Mesodermal cell (in vitro differentiated cells): ENCODE results near the gene DLGAP1. TPM values are rescaled to one million over a fixed set of nuclear protein-coding genes. Genes with fewer than 3 reads are reported as not detected.
"Not testable (repeated sequence)": the region's sequence is repeated elsewhere in the genome, so short reads cannot be mapped to it uniquely, and the experiment has no call there.

Source experiments
- H3K27ac ChIP-seq: 2 replicates; pipeline ENCODE4 v1.7.0; 2013; ENCODE audit warnings: mild to moderate bottlenecking, low read depth, low read length, moderate library complexity; ENCODE audit not compliant: severe bottlenecking
- H3K36me3 ChIP-seq: 2 replicates; pipeline ENCODE4 v1.7.1; 2013; ENCODE audit warnings: mild to moderate bottlenecking, low read length, moderate library complexity; ENCODE audit not compliant: control insufficient read depth, insufficient read depth
- H3K4me1 ChIP-seq: one replicate; pipeline ENCODE4 v1.7.1; 2013; ENCODE audit warnings: mild to moderate bottlenecking, low read length; ENCODE audit not compliant: insufficient read depth, control insufficient read depth, poor library complexity, severe bottlenecking
- H3K4me3 ChIP-seq: 2 replicates; pipeline ENCODE4 v1.7.0; 2013; ENCODE audit warnings: low read length, control low read depth, mild to moderate bottlenecking; ENCODE audit not compliant: insufficient read depth, poor library complexity, severe bottlenecking; ENCODE audit errors: extremely low read depth
- H3K9me3 ChIP-seq: 2 replicates; pipeline ENCODE4 v1.7.1; 2013; ENCODE audit warnings: mild to moderate bottlenecking, low read length, moderate library complexity; ENCODE audit not compliant: control insufficient read depth
- WGBS, 2 experiments: methylation state at CpG; one replicate each; pipeline ENCODE4 v1.1.5; 2013; ENCODE audit warnings: missing lambda C conversion rate in 2 of 2; ENCODE audit not compliant: insufficient coverage in 2 of 2; 5-methylcytosine and 5-hydroxymethylcytosine counted together
- polyA plus RNA-seq, 2 experiments: library from polyadenylated mRNA; stranded (reverse); fragments of 50-300 nt; gene quantifications; one replicate each; pipeline ENCODE4 v1.2.3, GENCODE V29; 2013

DLGAP1 gene
- polyA plus RNA-seq (2013, experiment 1 of 2): 1.7 TPM
- polyA plus RNA-seq (2013, experiment 2 of 2): 1.5 TPM

DNA sequence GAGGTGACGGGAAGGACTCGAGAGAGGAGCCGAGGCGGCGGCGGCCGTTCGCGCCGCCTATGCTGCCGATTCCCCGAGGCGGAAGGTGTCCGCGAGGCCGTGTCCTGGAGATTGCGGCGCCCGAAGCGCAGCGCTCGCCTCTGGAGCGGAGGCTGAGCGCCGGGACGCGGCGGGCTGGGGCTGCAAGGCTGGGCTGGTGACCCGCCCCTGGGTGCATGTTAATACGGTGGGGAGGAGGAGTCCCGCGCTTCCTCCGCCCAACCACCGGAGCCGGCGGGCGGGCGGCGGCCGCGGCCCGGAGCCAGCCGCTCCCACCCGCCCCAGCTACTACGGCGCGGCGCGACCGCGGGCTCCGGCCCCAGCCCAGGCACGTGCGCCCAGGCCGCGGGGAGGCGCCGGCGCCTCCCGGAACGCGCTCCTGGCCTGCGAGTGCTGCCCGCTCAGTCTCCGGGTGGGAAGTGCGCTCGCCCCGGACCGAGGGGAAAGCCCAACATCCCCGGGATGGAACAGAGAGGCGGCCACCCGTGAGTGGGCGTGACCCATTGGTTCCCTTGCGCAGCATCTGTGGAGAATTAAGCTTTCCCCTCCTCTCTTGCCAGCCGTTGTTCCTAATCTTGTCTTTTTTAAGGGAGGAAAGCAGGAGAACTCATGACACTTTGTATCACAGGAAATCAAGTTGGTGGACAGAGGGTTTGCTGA is at the start of gene DLGAP1:
Gene DLGAP1, minus strand, starts transcription at position 195 of the 699 bp plus-strand sequence.
- Histone ChIP-seq H3K4me1 (no peaks in the 10 kb centered on the region), H3K4me3 (peak within 1 kb of the TSS; percentile 61), H3K9me3 (no peaks in the 10 kb centered on the region), H3K27ac (no peak within 1 kb of the TSS), H3K36me3 (no peaks in the 10 kb centered on the region)
- WGBS, 2 experiments: 1% methylated on average over 26 to 64 of the region's 75 CpGs

DNA sequence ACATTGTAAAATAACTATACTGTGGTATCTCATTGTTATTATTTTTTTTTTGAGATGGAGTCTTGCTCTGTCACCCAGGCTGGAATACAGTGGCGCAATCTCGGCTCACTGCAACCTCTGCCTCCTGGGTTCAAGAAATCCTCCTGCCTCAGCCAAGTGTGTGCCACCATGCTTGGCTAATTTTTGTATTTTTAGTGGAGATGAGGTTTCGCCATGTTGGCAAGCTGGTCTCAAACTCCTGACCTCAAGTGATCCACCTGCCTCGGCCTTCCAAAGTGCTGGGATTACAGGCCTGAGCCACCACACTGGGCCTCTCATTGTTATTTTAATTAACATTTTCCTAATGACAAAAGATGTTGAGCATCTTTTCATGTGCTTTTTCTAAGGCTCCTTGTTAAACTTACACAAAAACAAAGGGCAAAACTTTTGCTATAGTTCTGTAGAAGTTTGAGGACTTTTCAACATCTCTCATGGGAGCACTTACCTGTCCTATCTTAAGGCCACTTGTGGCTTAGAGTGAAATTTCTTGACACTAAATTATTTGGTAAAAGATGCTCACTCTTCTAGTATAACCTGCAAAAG is 39.7 kb upstream of the DLGAP1 start:
- H3K36me3 ChIP-seq, H3K4me1 ChIP-seq, H3K9me3 ChIP-seq, H3K27ac ChIP-seq, H3K4me3 ChIP-seq: not testable (repeated sequence)
- 50 to 90% methylated on average over 2 of the region's 4 CpGs for whole genome bisulfite sequencing, 2 experiments

DNA sequence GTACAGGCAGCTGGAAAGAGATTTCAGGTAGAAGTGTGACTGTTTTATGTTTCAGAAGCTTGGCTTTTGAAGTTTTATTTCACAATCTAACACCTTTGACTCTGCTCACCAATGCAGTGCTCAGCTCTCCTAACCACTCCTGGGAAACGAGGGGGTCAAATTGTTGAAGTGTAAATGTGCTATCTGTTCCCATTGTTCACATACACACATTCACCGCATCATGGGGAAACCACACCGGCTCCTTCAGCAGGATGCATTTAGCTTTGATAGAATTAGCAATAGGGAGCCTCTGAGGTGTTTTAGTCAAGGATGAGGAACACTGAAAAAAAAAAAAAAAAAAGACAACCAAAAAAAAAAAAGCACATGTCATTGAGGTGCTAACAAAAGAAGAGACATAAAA is 13.4 kb upstream of the DLGAP1 start:
- no peak overlapping the region for H3K27ac ChIP-seq
- no peaks in the 10 kb centered on the region for H3K9me3 ChIP-seq
- no peaks in the 10 kb centered on the region for H3K4me1 ChIP-seq
- no CpG with 5 or more reads among the region's 3 CpGs for WGBS, 2 experiments
- no peaks in the 10 kb centered on the region for H3K36me3 ChIP-seq
- no peak overlapping the region for H3K4me3 ChIP-seq

DNA sequence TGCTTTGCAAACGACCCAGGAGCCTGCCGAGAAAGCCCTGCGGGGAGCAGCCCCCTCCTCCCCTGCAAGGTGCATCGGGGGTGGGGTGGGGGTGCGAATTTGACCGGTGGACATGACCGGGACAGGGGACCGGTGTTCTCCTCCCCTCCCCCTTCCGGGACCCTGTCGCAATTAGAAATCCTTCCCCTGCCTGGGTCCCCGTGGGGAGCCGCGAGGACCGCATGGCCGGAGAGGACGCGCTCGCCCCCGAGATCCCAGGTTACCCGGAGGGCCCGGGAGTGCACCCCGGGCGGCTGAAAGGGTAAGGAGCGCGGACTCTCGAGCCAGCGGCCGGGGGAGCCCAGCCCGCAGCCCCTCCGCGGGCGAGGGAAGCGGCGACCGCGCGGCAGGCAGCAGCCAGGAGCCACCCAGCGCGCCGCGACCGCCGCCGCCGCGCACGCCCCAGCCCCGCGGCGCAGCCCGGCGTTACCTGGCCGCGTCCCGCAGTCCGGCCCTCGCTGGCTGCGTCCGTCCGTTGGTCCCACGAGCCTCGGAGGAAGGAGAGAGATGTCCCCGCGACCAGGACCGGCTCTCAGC is 482 bp downstream of the DLGAP1 start:
- Histone ChIP-seq H3K27ac (no peak overlapping the region), H3K36me3 (no peaks in the 10 kb centered on the region), H3K9me3 (no peaks in the 10 kb centered on the region), H3K4me1 (no peaks in the 10 kb centered on the region), H3K4me3 (peak overlapping the region; percentile 61)
- WGBS, 2 experiments: 0% methylated on average over 32 to 45 of the region's 65 CpGs

DNA sequence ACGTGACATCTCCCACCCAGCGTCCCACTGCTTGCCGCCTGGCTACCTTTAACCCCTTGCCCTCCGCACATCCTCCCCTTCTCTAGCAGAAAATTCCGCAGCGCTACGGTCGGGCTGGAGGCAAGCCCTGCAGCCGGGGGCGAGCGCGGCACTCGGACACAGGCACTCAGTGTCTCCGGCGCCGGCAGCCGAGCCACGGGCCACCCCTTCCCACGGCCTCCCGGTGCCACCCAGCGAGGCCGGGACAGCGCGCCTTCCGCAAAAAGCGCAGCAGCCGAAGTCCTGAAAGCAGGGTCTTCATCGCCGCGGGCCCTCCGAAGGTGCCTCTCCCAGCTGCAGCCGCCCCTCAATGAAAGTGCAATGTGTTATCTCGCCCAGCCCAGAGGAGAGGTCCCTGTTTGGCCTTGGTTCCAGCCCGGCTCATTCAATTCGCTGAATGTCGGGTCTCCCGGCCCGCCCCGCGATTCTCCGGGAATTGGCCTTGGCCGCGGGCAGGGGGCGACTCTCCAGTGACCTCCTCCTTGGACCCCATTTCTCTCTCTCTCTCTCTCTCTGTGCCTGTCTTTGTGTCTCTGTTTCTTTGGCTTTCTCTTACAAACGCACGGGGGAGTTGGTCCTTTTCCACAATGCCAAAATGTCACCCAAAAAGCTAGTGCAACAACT is 1.1 kb downstream of the DLGAP1 start:
- Histone ChIP-seq H3K27ac (no peak overlapping the region), H3K9me3 (no peaks in the 10 kb centered on the region), H3K4me1 (no peaks in the 10 kb centered on the region), H3K4me3 (peak overlapping the region; percentile 61), H3K36me3 (no peaks in the 10 kb centered on the region)
- WGBS, 2 experiments: 0% methylated on average over 25 to 45 of the region's 46 CpGs

DNA sequence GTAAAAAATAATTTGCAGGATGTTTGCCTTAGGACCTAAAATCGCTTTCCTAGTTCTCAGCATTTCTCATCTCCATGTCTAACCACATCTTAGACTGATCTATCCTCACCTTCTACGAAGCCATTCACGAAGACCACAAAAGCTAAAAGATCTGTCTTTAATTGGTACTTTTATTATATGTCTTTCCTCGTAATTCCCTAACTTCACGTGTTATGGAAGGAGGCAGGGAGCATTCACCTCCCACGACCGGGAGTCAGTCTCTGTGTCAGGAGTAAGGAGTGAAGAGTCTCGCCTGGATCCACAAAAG is 1.6 kb downstream of the DLGAP1 start:
- H3K9me3 ChIP-seq: no peaks in the 10 kb centered on the region
- peak overlapping the region; percentile 61 for H3K4me3 ChIP-seq
- H3K4me1 ChIP-seq: no peaks in the 10 kb centered on the region
- no peaks in the 10 kb centered on the region for H3K36me3 ChIP-seq
- 0 to 10% methylated on average over 2 to 3 of the region's 8 CpGs for WGBS, 2 experiments
- no peak overlapping the region for H3K27ac ChIP-seq

DNA sequence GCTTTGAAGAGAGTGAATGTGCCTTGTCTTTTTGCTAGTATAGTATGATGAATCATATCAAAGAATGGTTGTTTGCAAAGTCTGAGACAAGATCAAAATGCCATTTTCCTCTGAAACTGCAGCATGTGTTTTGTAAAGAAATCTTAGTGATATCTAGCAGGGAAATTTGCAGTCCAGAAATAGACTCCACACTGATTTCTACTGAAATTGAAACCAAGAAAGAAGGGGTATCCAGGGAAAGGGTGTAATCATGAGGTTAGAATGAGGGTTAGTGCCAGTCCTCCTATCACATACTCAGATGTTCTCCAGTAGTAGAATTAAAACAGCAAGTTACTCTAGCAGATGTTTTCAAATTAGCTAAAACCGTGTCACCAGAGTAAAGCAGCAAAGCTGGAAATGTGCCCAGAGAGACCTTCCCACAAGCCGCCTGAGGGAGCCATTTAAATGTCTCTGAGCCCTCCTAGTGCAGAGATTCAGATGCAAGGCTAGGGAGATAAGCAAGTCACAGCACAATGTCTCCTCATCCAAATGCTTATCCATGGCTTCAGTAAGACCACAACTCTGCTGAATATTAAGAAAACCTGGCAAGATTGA is 4.9 kb downstream of the DLGAP1 start:
- H3K36me3 ChIP-seq: no peaks in the 10 kb centered on the region
- H3K9me3 ChIP-seq: no peaks in the 10 kb centered on the region
- H3K27ac ChIP-seq: no peak overlapping the region
- H3K4me1 ChIP-seq: no peaks in the 10 kb centered on the region
- H3K4me3 ChIP-seq: no peak overlapping the region
- 43 to 54% methylated on average over 2 of the region's 2 CpGs for WGBS, 2 experiments

DNA sequence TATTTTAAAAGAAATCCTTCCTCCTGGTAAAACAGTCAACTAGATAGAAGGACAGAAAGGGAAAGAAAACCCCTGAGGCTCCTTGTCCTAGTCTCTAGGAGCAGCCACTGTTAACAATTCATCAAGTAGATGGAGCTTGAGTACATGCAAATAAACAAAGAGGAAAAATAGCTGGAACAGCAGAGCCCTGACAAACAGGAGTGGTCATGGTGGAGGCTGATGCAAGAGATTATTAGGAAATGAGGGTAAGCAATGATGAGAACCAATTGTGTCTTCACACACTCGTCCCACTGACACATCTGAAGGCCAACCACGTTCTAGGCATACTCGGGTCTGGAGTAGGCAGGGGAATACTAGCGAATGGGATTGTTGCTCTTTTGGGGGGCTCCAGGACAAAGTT is 9.2 kb downstream of the DLGAP1 start:
- 90 to 95% methylated on average over 2 to 4 of the region's 4 CpGs for WGBS, 2 experiments
- H3K4me3 ChIP-seq: no peak overlapping the region
- H3K4me1 ChIP-seq: no peaks in the 10 kb centered on the region
- H3K9me3 ChIP-seq: no peaks in the 10 kb centered on the region
- H3K36me3 ChIP-seq: no peaks in the 10 kb centered on the region
- no peak overlapping the region for H3K27ac ChIP-seq

DNA sequence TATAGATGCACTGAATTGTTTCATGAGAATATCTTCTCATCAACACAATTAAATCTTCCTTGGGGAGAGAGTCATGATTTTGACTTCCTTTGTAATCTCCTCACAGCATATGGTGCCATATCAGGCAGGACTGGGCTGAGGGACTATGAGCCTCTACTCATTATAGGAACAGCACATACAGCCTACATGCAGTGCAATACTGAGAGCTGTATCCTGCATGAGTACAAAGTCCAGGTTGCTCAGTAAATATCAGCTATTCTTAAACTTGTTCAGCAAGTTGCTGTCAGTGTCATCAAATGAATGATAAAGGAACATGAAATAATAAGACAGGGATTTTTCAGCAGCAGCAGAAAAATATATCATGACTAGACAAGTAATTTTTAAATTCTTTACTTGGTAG is 10.8 kb downstream of the DLGAP1 start:
- Histone ChIP-seq H3K4me1 (no peaks in the 10 kb centered on the region), H3K36me3 (no peaks in the 10 kb centered on the region), H3K9me3 (no peaks in the 10 kb centered on the region), H3K4me3 (no peak overlapping the region), H3K27ac (no peak overlapping the region)

DNA sequence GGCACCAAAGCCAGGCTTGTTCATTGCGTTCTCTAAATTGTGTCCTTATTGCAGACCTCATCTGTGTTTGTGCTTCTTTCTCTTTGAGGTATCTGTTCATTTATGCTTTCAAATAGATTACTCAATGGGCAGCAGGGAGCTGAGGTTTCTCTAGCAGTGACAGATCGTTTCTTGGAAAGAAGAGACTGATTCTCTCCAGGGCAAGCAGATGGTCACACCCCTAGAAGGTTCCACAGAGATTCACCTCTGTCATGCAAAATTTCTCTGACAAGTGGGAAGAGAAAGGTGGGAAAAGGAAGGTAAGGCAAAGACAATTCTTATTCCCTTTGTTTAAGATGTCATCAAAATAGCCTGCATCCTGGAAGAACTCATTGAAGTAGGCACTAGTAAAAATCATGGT is 14.0 kb downstream of the DLGAP1 start:
- H3K4me3 ChIP-seq: no peak overlapping the region
- no peaks in the 10 kb centered on the region for H3K4me1 ChIP-seq
- no peak overlapping the region for H3K27ac ChIP-seq
- WGBS, 2 experiments: 40 to 67% methylated on average over 1 to 2 of the region's 2 CpGs
- no peaks in the 10 kb centered on the region for H3K9me3 ChIP-seq
- H3K36me3 ChIP-seq: no peaks in the 10 kb centered on the region
